GM19025 (cell line): ENCODE data around the gene HSFY2.
"Not testable (repeated sequence)": the region's sequence is repeated elsewhere in the genome, so short reads cannot be mapped to it uniquely, and the experiment has no call there.

Experiments used
- ATAC-seq: cut with Tn5 transposase; IDR thresholded peaks from one replicate; pipeline ENCODE4 v1.9.1; 2021; ENCODE audit warnings: mild to moderate bottlenecking, low read depth, moderate library complexity; ENCODE audit not compliant: unreplicated experiment

HSFY2 gene, protein sequence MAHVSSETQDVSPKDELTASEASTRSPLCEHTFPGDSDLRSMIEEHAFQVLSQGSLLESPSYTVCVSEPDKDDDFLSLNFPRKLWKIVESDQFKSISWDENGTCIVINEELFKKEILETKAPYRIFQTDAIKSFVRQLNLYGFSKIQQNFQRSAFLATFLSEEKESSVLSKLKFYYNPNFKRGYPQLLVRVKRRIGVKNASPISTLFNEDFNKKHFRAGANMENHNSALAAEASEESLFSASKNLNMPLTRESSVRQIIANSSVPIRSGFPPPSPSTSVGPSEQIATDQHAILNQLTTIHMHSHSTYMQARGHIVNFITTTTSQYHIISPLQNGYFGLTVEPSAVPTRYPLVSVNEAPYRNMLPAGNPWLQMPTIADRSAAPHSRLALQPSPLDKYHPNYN

DNA sequence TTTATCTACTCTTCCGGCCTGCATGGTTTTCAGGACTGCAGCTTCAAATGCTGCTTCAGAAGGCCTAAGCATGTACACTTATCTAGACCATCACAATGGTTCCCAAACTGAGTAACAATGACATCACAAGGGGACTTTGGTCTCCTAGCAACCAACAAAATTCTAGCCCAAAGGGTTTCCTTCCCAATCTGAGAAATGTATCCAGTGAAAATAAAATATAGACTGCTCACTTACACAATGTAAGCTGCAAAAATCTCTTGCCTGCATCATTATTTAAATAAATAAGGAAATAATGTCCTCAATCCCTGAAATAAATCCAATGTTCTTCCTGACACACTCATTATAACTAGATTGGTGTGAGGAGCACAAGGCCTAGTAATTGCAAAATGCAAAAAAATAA is at the start of gene HSFY2:
Gene HSFY2, minus strand, starts transcription at position 101 of the 400 bp plus-strand sequence. CDS start 117 bp downstream, outside the sequence.
- not testable (repeated sequence) for ATAC-seq

DNA sequence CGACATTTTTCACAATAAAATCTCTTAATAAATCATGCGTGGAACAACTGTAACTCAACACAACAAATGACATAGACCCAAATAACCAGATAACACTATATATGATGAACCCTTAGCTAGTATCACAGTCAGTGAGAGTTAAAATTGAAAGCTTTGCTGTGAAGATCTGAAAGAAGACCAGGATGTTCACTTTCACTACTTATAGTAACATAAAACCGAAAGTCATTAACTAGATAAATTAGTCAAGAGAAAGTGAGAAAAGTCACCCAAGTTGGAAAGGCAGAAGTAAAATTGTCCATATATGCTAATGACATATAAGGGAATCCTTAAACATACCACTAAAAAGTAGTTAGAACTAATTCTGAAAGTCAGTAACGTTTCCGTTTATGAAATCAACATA is 42.2 kb upstream of the HSFY2 start:
- not testable (repeated sequence) for ATAC-seq

DNA sequence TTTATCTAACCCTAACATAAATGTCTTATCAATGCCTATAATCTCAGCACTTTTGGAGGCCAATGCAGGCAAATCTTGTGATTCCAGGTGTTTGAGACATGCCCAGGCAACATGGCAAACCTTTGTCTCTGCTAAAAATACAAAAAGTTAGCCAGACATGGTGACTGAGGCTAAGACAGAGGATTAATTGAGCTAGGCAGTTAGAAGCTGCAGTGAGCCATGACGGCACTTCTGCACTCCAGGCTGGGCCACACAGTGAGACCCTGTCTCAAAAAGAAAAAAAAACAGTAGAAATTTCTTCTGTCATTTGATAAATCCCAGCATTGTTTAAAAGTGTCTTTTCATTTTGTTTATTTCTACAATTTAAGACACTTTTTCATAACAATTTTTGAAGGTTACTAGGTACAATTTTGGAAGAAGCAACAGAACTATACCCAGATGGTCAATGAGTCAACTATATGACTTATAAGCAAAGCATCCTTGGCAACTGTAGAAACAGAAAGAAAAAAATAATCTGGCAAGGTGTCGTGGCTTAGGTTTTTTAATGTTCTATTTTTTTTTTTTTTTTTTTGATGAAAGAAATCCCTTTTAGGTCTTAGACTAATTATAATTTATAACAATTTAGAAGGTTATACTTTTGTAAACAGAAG is 15.3 kb upstream of the HSFY2 start:
- not testable (repeated sequence) for ATAC-seq

DNA sequence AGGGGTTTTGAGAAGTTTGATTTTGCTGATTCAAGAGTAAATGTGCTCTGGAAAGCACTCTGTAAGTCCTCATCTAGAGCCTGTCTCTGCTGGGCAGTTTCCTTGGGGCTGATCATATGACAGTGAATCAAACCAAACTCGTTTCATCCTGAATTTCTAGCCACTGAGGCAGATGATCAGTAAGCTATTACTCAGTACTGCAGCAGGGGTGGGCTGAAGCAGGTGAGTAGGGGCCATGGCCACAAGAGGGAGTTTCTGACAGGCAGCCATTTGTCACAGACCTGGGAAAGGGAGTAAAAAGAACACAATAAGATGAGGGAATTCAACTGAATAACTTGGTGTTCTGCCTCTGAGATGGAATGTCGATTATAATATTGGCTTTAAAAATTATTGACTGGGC is 19.5 kb downstream of the HSFY2 start:
- ATAC-seq: not testable (repeated sequence)

DNA sequence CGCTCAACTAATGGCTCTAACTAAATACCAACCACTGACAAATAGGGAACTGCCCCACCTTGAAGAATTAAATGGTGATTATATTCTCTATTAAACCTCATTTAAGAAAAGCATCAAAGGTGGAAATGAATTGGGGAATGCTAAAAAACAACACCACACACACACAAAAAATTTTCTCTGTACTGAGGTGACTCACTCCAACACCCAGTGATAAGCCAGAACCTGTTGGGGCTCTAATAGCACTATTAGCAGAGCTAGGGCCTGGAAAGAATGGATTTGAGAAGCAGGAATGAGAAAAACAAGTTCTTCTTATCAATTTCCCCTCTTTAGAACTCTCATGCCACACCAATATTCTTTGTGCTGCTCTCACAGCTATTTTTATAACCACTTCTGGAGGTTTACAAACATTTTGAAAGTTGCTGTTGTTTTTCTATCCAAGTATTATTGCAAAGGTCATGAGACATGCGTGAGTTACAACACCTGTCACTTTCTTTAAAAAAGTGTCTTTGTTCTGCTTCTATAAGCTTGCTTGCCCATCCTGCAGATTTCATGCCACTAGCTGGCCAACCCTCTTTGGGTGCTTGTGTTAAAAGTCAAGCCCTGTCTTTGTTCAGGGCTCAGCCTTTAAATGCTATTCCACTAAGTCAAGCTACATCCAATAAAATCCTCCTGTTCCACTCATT is 20.3 kb downstream of the HSFY2 start:
- ATAC-seq: not testable (repeated sequence)

DNA sequence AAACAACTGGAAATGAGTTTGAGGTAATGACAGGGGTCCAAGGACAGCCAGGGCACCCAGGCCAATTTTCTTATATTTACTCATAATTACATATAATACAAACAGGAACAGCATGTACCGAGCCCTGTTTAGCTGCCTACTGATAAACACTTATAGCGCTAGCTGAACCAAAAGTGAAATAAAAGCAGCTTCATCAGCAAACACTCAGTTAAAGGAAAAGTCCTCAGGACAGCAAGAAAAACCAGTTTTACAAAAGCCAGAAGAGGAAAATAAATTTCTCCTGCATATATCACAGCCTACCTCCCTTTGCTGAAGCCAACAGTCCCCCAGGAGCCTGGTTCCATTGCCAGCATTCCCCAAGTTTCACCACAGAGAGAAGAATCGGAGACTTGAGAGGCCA is 49.8 kb downstream of the HSFY2 start:
- ATAC-seq: not testable (repeated sequence)
